SKM-1 treated with dmso at 0.1 percent for 144 hours (cell line): Measurements from ENCODE around the gene ADAM15.
A peak's percentile ranks its signal among the peaks of the same experiment; 100 is the strongest.

Experiments used
- DNase-seq: peaks from one replicate; lab custom pipeline; 2025; ENCODE audit not compliant: unreplicated experiment; lab: John Stamatoyannopoulos, UW

The ADAM15 gene

GRCh38 chr1:155029513-155030242 lies 21.4 kb upstream of the ADAM15 start:
- DNase-seq, result no peak

GRCh38 chr1:155030243-155030795 lies 20.8 kb upstream of the ADAM15 start:
- DNase-seq, result no peak

GRCh38 chr1:155030899-155031298 lies 20.2 kb upstream of the ADAM15 start:
- no peak for DNase-seq

GRCh38 chr1:155032886-155033285 lies 18.2 kb upstream of the ADAM15 start:
- no peak for DNase-seq

GRCh38 chr1:155033524-155033923 lies 17.6 kb upstream of the ADAM15 start, which contains the start of the genes DCST1 and DCST2:
TSS of gene DCST1 (plus strand) at chr1:155033824. CDS start at chr1:155034037, 213 bp downstream.
TSS of gene DCST2 (minus strand) at chr1:155033781. CDS start at chr1:155033701, 80 bp downstream.
- DNase-seq, result no peak

GRCh38 chr1:155034318-155035208 lies 16.6 kb upstream of the ADAM15 start:
- DNase-seq, result no peak

- no peak for DNase-seq
These were observed 15.2 kb upstream of the ADAM15 start for GRCh38 chr1:155035936-155036335.

GRCh38 chr1:155037043-155037442 lies 14.1 kb upstream of the ADAM15 start:
- no peak for DNase-seq

- DNase-seq, result no peak
These were observed 13.2 kb upstream of the ADAM15 start for GRCh38 chr1:155037851-155038441.

GRCh38 chr1:155038602-155039307 lies 12.4 kb upstream of the ADAM15 start:
- no peak for DNase-seq

- no peak for DNase-seq
These were observed 11.8 kb upstream of the ADAM15 start for GRCh38 chr1:155039308-155039669.

GRCh38 chr1:155040358-155041093 lies 10.6 kb upstream of the ADAM15 start:
- no peak for DNase-seq

- no peak for DNase-seq
These were observed 8.3 kb upstream of the ADAM15 start for GRCh38 chr1:155042789-155043188.

GRCh38 chr1:155043301-155043702 lies 7.8 kb upstream of the ADAM15 start:
- no peak for DNase-seq

GRCh38 chr1:155043793-155044192 lies 7.3 kb upstream of the ADAM15 start:
- DNase-seq, result no peak

GRCh38 chr1:155044365-155044764 lies 6.8 kb upstream of the ADAM15 start:
- no peak for DNase-seq

GRCh38 chr1:155044812-155045657 lies 6.1 kb upstream of the ADAM15 start:
- DNase-seq, result peak; percentile 96

GRCh38 chr1:155048449-155049334 lies 2.4 kb upstream of the ADAM15 start:
- DNase-seq, result no peak
